ENCODE results near the gene NOSTRIN. TPM values are rescaled to one million over a fixed set of nuclear protein-coding genes. Genes with fewer than 3 reads are reported as not detected.

NOSTRIN gene
- total and polyA plus RNA-seq, 2 of the 8 experiments (the other 6 are each of a cell fraction or from before 2014, with no cell fraction given), result not detected

DNA sequence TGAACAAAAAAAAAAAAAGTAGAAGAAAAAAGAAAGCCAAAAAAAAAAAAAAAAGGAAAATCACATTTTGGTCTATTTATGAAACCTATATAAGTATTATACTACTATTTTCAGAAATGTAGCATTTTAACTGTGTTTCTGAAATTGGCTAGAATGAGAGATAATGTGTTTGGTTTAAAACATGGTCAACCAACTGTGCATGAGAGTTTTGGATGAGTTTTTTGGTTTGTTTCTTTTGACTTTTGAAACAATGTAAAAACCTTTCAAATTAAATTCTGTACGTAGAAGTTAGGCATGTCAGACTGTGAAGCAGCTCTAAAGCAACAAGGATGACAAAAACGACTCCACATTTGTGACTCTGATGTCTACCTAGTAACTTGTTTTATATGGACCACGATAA, 53.2 kb downstream of the NOSTRIN start:
- no peak overlapping the region for H4K8ac ChIP-seq (ENCODE audit: extremely low read depth, insufficient read depth, low read length)
- H3K18ac ChIP-seq (ENCODE audit: extremely low read depth, low read length), result no peak overlapping the region
- H2AK5ac ChIP-seq (ENCODE audit: low read depth, low read length), result no peak overlapping the region
- no peak for TF ChIP-seq RAD21 (IDR thresholded peaks at IDR 0.05 in 1 of 2, conservative IDR thresholded peaks at IDR 0.05 in 1 of 2; ENCODE audit: low read depth in 2 of 2, low read length in 2 of 2)
- TF ChIP-seq, protein P1, sequence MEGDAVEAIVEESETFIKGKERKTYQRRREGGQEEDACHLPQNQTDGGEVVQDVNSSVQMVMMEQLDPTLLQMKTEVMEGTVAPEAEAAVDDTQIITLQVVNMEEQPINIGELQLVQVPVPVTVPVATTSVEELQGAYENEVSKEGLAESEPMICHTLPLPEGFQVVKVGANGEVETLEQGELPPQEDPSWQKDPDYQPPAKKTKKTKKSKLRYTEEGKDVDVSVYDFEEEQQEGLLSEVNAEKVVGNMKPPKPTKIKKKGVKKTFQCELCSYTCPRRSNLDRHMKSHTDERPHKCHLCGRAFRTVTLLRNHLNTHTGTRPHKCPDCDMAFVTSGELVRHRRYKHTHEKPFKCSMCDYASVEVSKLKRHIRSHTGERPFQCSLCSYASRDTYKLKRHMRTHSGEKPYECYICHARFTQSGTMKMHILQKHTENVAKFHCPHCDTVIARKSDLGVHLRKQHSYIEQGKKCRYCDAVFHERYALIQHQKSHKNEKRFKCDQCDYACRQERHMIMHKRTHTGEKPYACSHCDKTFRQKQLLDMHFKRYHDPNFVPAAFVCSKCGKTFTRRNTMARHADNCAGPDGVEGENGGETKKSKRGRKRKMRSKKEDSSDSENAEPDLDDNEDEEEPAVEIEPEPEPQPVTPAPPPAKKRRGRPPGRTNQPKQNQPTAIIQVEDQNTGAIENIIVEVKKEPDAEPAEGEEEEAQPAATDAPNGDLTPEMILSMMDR (IDR thresholded peaks at IDR 0.05; ENCODE audit: control extremely low read depth in 1 of 3, insufficient read depth in 1 of 3, low read depth in 1 of 3, low read length in 3 of 3), result no peak
- no peak for TF ChIP-seq ZNF274 (IDR thresholded peaks at IDR 0.05; ENCODE audit: borderline replicate concordance, extremely low read depth, low read length)
- no peak for TF ChIP-seq TAF1 (IDR thresholded peaks at IDR 0.05; ENCODE audit: low read depth, low read length)
- no peak for TF ChIP-seq NANOG (IDR thresholded peaks at IDR 0.05; ENCODE audit: insufficient read depth, low read depth, low read length, poor library complexity, severe bottlenecking)
- TF ChIP-seq KDM1A (IDR thresholded peaks at IDR 0.05; ENCODE audit: borderline replicate concordance, low read length), result no peak
- TF ChIP-seq KDM5A (IDR thresholded peaks at IDR 0.05; ENCODE audit: low read length), result no peak
- TF ChIP-seq SP1 (IDR thresholded peaks at IDR 0.05; ENCODE audit: low read depth, low read length), result no peak
- TF ChIP-seq MAFK (IDR thresholded peaks at IDR 0.05; ENCODE audit: low read depth, low read length), result no peak
- TF ChIP-seq JUND (IDR thresholded peaks at IDR 0.05; ENCODE audit: low read length), result no peak
- TF ChIP-seq POLR2AphosphoS5 (IDR thresholded peaks at IDR 0.05; ENCODE audit: low read depth, low read length), result no peak
- no peak for TF ChIP-seq CEBPB (IDR thresholded peaks at IDR 0.05; ENCODE audit: low read depth, low read length)
- no peak for TF ChIP-seq BCL11A (IDR thresholded peaks at IDR 0.05; ENCODE audit: low read depth in 2 of 2, low read length in 2 of 2)
- no peaks in the 10 kb centered on the region for H3K27me3 ChIP-seq (replicated peaks in 1 of 4; ENCODE audit: control insufficient read depth in 3 of 4, extremely low read depth in 1 of 4, insufficient read depth in 3 of 4, low read length in 3 of 4)
- H2BK15ac ChIP-seq (ENCODE audit: low read length), result no peak overlapping the region
- no peak overlapping the region for H3K14ac ChIP-seq (ENCODE audit: insufficient read length)
- no peak overlapping the region for H3K56ac ChIP-seq (replicated peaks; ENCODE audit: insufficient read length, low read depth, low read length)
- H4K20me1 ChIP-seq (replicated peaks in 1 of 2; ENCODE audit: control insufficient read depth in 1 of 2, insufficient read depth in 2 of 2, low read length in 2 of 2), result no peaks in the 10 kb centered on the region
- H2BK120ac ChIP-seq (replicated peaks; ENCODE audit: low read depth, low read length), result no peak overlapping the region
- no peak for DNase-seq (ENCODE audit: low read depth in 1 of 2, low spot score in 2 of 2)
- no peaks in the 10 kb centered on the region; a peak in 1 of 8 replicates for H3K36me3 ChIP-seq (ENCODE audit: control insufficient read depth in 2 of 4, insufficient read depth in 4 of 4, low read length in 3 of 4)
- H3K4me1 ChIP-seq (replicated peaks in 1 of 4; ENCODE audit: control insufficient read depth in 3 of 4, insufficient read depth in 4 of 4, low read length in 3 of 4), result peaks cover 0 to 5% (median 0%) of the 10 kb centered on the region in 4 experiments; a peak in 1 of 7 replicates
- CTCF ChIA-PET (ENCODE audit: partially characterized antibody), result no interaction called here
- H2BK20ac ChIP-seq (ENCODE audit: low read length), result no peak overlapping the region
- 87% methylated on average over 3 of the region's 3 CpGs; no CpG with 5 or more reads in 1 of the 2 experiments for WGBS, 2 experiments (ENCODE audit: extremely low coverage in 1 of 2, insufficient coverage in 1 of 2, insufficient read length in 1 of 2, insufficient replicate concordance in 2 of 2, low coverage in 1 of 2, low lambda C conversion rate in 2 of 2, missing lambda C conversion rate in 1 of 2)
- H4K5ac ChIP-seq (ENCODE audit: insufficient read length, low read depth, low read length), result no peak overlapping the region
- H3K27ac ChIP-seq (ENCODE audit: low read depth, low read length), result no peak overlapping the region
- no peaks in the 10 kb centered on the region for H3K79me2 ChIP-seq (ENCODE audit: control insufficient read depth in 1 of 2, insufficient read depth in 2 of 2, low read length in 2 of 2)
- no peaks in the 10 kb centered on the region for H3K79me1 ChIP-seq (ENCODE audit: low read depth, low read length)
- no peaks in the 10 kb centered on the region for H3K23me2 ChIP-seq (ENCODE audit: low read depth, low read length)
- POLR2A ChIA-PET (ENCODE audit: partially characterized antibody), result no interaction called here
- FAIRE-seq, result no peak
- H3K4me3 ChIP-seq (ENCODE audit: extremely low read depth in 1 of 4, insufficient read depth in 2 of 4, low read depth in 3 of 4, low read length in 4 of 4), result no peak overlapping the region
- no peak overlapping the region for H2BK5ac ChIP-seq (ENCODE audit: low read depth, low read length)
- H3K4ac ChIP-seq (replicated peaks; ENCODE audit: insufficient read length, low read depth, low read length), result no peak overlapping the region
- no peak overlapping the region for H4K91ac ChIP-seq (replicated peaks; ENCODE audit: insufficient read length, low read length)
- no peaks in the 10 kb centered on the region for H3K9me3 ChIP-seq (ENCODE audit: insufficient read depth in 2 of 2, low read depth in 1 of 2, low read length in 1 of 2)
- H2BK12ac ChIP-seq (ENCODE audit: low read depth, low read length), result no peak overlapping the region
- H3K23ac ChIP-seq (ENCODE audit: insufficient read length), result no peak overlapping the region
- no peak overlapping the region for H2AFZ ChIP-seq (ENCODE audit: low read length)
- no peak overlapping the region for H3K4me2 ChIP-seq (ENCODE audit: insufficient read depth in 1 of 2, low read depth in 2 of 2, low read length in 2 of 2)
- H3K9ac ChIP-seq (replicated peaks in 1 of 4; ENCODE audit: extremely low read depth in 1 of 4, low read depth in 3 of 4, low read length in 3 of 4), result no peak overlapping the region

All from H1 (cell line).